GM12801 (cell line): ENCODE measurements around the gene TMEM115.

Source experiments
- CTCF ChIP-seq: IDR thresholded peaks from one replicate; pipeline ENCODE4 v1.5.1; 2011; ENCODE audit warnings: control low read depth; ENCODE audit not compliant: insufficient read length; ENCODE audit errors: extremely low read depth

TMEM115 gene

GRCh38 chr3:50355829-50356552 lies 3.3 kb downstream of the TMEM115 start:
- no peak for TF ChIP-seq CTCF

GRCh38 chr3:50354850-50355249 lies 4.5 kb downstream of the TMEM115 start:
- no peak for TF ChIP-seq CTCF

- TF ChIP-seq CTCF, result no peak
These were observed 5.0 kb downstream of the TMEM115 start for GRCh38 chr3:50354186-50354764.

- no peak for TF ChIP-seq CTCF
These were observed 5.9 kb downstream of the TMEM115 start for GRCh38 chr3:50353245-50354004.

- TF ChIP-seq CTCF, result no peak
These were observed 6.5 kb downstream of the TMEM115 start for GRCh38 chr3:50352781-50353180.

- TF ChIP-seq CTCF, result no peak
These were observed 8.0 kb downstream of the TMEM115 start for GRCh38 chr3:50351323-50351697.

- TF ChIP-seq CTCF, result no peak
These were observed 8.6 kb downstream of the TMEM115 start, which contains the start of the genes CYB561D2 and NPRL2 for GRCh38 chr3:50350527-50351322. CYB561D2 (plus strand) TSS chr3:50350862; CDS start chr3:50351434, 572 bp downstream. NPRL2 (minus strand) TSS chr3:50350775; CDS start chr3:50350652, 123 bp downstream.
